Measurements from ENCODE around the gene KRT34.

DNA sequence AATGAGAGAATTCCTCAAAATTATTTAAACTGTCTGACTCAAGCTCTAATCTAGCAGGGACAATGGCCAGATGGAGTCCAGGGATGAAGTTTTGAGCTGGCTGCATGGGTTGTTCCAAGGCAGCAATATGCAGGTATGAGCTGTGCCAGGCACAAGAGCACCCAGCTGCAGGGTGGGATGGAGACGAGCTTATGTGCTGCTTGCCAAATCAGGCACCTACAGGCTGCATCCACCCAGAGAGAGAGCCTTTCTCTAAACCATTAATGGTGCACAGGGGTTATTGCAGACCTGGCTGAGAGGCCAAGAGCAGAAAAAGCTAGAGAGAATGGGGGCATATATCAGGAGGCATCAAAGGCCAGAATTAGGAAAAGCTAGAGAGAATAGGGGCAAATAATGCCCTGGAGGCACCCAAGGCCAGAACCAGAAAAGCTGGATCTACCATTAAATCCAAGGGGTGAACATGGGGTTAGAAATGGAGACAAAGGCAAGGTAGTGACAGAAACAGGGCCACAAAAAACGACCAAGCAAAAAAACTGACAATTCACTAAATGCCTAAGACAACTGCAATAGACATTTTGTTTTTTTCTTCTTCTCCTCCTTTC is 42.4 kb downstream of the KRT34 start:
- TF ChIP-seq, protein P1, sequence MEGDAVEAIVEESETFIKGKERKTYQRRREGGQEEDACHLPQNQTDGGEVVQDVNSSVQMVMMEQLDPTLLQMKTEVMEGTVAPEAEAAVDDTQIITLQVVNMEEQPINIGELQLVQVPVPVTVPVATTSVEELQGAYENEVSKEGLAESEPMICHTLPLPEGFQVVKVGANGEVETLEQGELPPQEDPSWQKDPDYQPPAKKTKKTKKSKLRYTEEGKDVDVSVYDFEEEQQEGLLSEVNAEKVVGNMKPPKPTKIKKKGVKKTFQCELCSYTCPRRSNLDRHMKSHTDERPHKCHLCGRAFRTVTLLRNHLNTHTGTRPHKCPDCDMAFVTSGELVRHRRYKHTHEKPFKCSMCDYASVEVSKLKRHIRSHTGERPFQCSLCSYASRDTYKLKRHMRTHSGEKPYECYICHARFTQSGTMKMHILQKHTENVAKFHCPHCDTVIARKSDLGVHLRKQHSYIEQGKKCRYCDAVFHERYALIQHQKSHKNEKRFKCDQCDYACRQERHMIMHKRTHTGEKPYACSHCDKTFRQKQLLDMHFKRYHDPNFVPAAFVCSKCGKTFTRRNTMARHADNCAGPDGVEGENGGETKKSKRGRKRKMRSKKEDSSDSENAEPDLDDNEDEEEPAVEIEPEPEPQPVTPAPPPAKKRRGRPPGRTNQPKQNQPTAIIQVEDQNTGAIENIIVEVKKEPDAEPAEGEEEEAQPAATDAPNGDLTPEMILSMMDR (IDR thresholded peaks at IDR 0.05) = no peak
- TF ChIP-seq EZH2 (IDR thresholded peaks at IDR 0.05) (no peak), EZH2phosphoT487 (IDR thresholded peaks at IDR 0.05) (no peak)

Measured in neural progenitor cell (in vitro differentiated cells).